ENCODE data around the gene C2orf42. TPM values are rescaled to one million over a fixed set of nuclear protein-coding genes. Genes with fewer than 3 reads are reported as not detected.

Gene C2orf42
- total RNA-seq, 4 donors from 2014 or later = 10.3 to 18.7 (median 14.0) TPM

- H3K27me3 ChIP-seq = no peaks in the 10 kb centered on the region
- no peak for TF ChIP-seq CTCF (IDR thresholded peaks at IDR 0.05)
- TF ChIP-seq POLR2A (IDR thresholded peaks at IDR 0.05) = no peak
- H3K9me3 ChIP-seq = no peaks in the 10 kb centered on the region
- no peak overlapping the region for H3K27ac ChIP-seq
- no peaks in the 10 kb centered on the region for H3K4me1 ChIP-seq
- no peak for DNase-seq
- no peak overlapping the region for H3K4me3 ChIP-seq
- H3K36me3 ChIP-seq = no peaks in the 10 kb centered on the region
These were observed 11.5 kb upstream of the C2orf42 start for GRCh38 chr2:70202236-70202806.

DNA sequence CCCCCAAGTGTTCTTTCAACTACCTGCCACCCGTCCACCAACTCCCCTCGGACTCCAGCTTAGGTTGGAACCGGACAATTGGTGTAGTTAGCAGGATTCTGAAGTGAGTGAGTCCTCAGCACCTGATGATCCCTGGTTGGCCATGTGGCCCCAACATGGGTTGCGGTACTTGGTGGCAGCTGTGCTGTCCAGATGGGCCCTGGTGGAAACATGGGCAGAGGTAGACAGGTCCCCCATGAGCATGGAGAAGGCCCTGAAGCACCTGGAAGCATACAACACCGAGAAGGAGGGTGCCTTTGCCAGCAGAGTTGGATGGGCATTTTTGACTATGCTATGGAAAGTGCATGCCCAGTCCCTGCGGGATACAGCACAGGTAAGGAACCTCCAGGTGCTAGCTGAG is 11.0 kb upstream of the C2orf42 start:
- Histone ChIP-seq H3K4me1 (no peaks in the 10 kb centered on the region), H3K9me3 (no peaks in the 10 kb centered on the region), H3K36me3 (no peaks in the 10 kb centered on the region), H3K27ac (no peak overlapping the region), H3K27me3 (no peaks in the 10 kb centered on the region), H3K4me3 (no peak overlapping the region)
- no peak for DNase-seq
- TF ChIP-seq POLR2A (IDR thresholded peaks at IDR 0.05) (no peak), CTCF (IDR thresholded peaks at IDR 0.05) (no peak)

GRCh38 chr2:70201225-70201768 is 10.5 kb upstream of the C2orf42 start:
- no peaks in the 10 kb centered on the region for H3K27me3 ChIP-seq
- no peaks in the 10 kb centered on the region for H3K36me3 ChIP-seq
- H3K9me3 ChIP-seq = no peaks in the 10 kb centered on the region
- no peak for DNase-seq
- TF ChIP-seq CTCF (IDR thresholded peaks at IDR 0.05) (no peak), POLR2A (IDR thresholded peaks at IDR 0.05) (no peak)
- no peaks in the 10 kb centered on the region for H3K4me1 ChIP-seq
- H3K4me3 ChIP-seq = no peak overlapping the region
- no peak overlapping the region for H3K27ac ChIP-seq

GRCh38 chr2:70199320-70199864 is 8.6 kb upstream of the C2orf42 start:
- H3K27me3 ChIP-seq = no peaks in the 10 kb centered on the region
- no peak for DNase-seq
- no peak for TF ChIP-seq POLR2A (IDR thresholded peaks at IDR 0.05)
- no peak for TF ChIP-seq CTCF (IDR thresholded peaks at IDR 0.05)
- no peak overlapping the region for H3K4me3 ChIP-seq
- H3K4me1 ChIP-seq = no peaks in the 10 kb centered on the region
- H3K9me3 ChIP-seq = no peaks in the 10 kb centered on the region
- H3K36me3 ChIP-seq = no peaks in the 10 kb centered on the region
- no peak overlapping the region for H3K27ac ChIP-seq

DNA sequence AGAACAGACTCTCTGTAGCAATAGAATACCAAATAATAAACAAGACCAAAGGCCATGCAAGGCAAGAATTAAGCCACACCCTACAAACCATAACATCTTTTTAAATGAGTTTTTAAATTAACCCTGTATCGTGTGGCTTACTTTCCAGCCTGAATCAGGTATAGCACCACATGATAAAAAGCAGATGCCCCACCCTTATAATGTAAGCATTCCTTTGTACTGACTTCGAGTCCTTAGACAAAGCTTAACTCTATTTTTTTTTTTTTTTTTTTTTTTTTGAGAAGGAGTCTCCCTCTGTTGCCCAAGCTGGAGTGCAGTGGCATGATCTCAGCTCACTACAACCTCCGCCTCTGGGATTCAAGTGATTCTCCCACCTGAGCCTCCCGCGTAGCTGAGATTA is 1.7 kb upstream of the C2orf42 start:
- no peak for DNase-seq
- Histone ChIP-seq H3K9me3 (no peaks in the 10 kb centered on the region), H3K27ac (no peak overlapping the region), H3K36me3 (no peaks in the 10 kb centered on the region), H3K4me3 (no peak overlapping the region), H3K4me1 (no peaks in the 10 kb centered on the region), H3K27me3 (no peaks in the 10 kb centered on the region)
- TF ChIP-seq CTCF (IDR thresholded peaks at IDR 0.05) (no peak), POLR2A (IDR thresholded peaks at IDR 0.05) (no peak)
